GM18909 (cell line): ENCODE measurements around the gene IRF2BPL.

Experiments used
- ATAC-seq: cut with Tn5 transposase; IDR thresholded peaks from one replicate; pipeline ENCODE4 v1.9.1; 2021; ENCODE audit warnings: mild to moderate bottlenecking; ENCODE audit not compliant: unreplicated experiment, poor library complexity

Gene IRF2BPL

GRCh38 chr14:77028384-77029231 is at the start of gene IRF2BPL:
Gene IRF2BPL (minus strand): TSS chr14:77028708. CDS start chr14:77027792, 916 bp downstream.
- ATAC-seq, result peak; percentile 77

DNA sequence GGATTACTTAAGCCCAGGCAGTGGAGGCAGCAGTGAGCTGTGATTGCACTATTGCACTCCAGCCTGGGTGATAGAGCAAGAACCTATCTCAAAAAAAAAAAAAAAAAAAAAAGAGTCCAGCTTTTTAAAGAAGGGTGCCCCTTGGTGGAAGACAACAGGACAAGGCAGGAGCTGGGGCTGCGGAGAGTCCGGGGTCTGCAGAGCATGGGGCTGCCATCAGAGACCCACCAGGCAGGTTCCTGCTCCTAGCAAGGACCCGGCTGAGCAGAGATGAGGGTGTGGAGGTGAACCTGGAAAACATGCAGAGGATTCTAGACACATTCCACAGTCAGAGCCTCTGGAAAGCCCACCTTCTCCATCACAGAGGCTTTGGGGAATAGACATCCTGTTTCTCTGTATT is 48.5 kb upstream of the IRF2BPL start:
- no peak for ATAC-seq

DNA sequence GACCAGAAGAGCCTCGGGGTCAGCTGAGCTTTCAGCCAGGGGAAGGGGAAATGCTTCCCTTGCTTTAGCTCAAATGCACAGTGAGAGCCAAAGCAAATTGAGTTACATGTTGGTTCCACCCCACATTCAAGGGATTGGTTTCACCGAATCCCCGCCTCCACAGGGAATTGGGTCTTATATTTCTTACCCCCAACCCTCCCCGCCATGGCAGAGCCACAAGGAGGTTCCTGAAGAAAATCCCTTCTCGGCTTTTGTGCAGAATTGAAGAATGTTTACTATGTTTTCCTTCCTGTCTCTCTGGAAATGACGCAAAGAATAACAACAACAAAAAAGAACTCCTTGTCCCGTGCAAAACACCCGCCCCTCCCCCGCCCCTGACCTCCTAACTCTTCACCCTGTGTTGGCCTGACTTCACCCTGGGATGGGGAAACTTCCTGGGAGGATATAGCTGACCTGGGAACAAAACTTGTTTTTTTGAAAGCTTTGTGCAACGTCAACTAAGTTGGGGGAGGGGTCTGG is 47.7 kb upstream of the IRF2BPL start:
- no peak for ATAC-seq

GRCh38 chr14:77074969-77075368 is 46.5 kb upstream of the IRF2BPL start:
- no peak for ATAC-seq

DNA sequence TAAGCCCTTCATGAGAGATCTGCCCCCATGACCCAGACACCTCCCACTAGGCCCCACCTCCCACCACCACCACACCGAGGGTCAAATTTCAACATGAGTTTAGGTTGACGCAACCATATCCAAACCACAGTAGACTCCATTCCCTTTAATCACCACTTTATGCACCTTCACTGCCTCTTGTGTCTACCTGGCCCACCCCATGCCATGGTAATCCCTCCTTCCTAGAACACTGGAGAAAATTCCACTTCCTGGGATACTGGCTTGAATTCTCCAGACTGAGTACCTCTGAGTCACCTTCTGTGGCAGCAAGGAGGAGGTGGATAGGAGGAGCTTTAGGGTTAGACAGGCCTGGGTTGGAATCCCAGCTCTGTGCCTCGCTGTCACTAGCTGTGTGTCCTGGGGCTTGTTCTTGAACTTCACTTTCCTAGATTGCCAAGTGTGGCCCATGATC is 43.5 kb upstream of the IRF2BPL start:
- ATAC-seq, result no peak

- ATAC-seq, result no peak
Measured at GRCh38 chr14:77069551-77069950, 41.0 kb upstream of the IRF2BPL start.

GRCh38 chr14:77068517-77069200 is 40.2 kb upstream of the IRF2BPL start:
- no peak for ATAC-seq

DNA sequence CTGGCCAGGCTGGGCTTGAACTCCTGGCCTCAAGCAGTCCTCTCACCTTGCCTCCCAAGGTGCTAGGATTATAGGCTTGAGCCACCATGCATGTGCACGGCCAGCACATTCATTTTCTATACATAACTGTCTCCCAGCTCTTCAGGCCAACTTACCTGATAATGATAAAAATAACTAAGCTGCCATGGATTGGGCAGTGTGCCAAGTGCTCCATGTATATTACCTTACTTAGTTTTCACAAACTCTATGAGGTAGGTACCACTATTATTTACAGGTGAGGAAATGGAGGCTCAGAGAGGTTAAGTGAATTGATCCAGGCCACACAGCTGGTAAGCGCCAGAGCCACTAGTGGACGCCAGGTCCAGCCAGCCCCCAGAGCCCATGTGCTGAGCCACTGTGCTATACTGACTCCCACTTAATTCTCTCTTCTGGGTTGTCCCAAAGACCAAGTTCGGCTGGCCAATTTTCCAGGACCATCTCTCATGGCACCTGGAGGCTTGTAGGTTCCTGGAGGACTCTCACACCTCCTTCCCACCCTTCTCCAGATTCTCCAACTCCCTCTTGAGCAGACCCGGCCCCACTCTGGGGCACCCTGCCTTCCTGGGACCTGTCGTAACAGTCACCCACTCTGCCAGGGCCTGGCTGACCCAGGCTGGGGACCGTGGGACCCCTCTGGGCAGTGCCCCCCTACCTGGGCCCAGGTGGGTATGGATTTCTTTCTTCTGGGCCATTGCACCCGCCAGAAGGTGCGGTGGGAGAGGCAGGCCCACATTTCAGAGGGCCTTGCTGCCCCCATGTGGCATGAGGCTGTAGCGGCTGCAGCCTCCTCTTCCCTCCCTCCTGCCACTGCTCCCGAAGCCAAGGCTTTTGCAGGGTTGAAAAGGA is 39.4 kb upstream of the IRF2BPL start:
- no peak for ATAC-seq

DNA sequence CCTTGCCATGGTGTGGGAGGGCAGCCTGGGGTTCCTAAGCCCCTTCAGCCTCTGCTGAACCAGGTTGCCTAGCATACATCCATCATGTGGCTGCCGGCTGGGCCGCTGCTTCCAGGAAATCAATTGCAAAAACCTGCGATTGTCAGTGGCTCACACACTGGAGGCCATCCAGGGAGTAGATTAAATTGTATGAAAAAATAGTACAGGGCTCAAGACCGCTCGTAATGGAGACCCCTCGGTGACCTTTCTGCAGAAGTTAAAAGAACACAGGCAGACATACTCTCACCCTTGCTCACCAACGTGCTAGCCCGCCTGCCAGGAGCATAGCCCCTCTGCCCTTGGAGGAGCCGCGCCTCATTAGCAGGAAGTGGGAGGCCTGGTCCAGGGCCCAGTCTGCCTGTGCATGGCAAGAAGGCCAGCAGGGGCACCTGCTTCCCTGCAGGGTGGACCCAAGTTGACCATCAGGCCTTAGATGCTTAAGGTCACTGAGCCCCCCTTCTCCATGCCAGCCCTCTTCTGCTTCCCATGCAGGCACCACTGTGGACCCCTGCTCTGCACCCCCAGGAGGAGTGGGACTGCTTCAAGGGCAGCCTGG is 38.2 kb upstream of the IRF2BPL start:
- ATAC-seq, result no peak

GRCh38 chr14:77065851-77066577 is 37.5 kb upstream of the IRF2BPL start:
- no peak for ATAC-seq

- no peak for ATAC-seq
Measured at GRCh38 chr14:77064521-77065178, 36.1 kb upstream of the IRF2BPL start.

- no peak for ATAC-seq
Measured at GRCh38 chr14:77063571-77064171, 35.2 kb upstream of the IRF2BPL start.

DNA sequence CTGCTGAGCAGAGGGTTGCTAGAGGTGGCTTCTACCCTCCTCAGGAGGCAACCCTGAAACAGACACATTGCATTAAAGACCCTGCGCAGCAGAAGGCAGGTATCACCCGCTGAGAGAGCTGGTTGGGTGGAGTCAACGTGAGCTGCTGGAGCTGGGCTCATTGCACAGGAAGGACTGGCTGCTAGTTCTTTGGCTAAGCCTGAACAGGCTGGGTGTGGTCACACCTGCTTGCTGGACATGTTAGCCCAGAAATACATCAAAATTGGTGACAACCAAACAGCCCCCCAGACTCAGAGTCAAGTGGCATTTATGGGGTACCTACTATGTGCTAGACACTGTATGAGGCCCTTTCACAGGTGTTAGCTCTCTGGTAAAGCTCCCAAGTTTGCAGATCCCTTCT is 33.8 kb upstream of the IRF2BPL start:
- no peak for ATAC-seq

GRCh38 chr14:77061630-77062257 is 33.2 kb upstream of the IRF2BPL start:
- ATAC-seq, result no peak

DNA sequence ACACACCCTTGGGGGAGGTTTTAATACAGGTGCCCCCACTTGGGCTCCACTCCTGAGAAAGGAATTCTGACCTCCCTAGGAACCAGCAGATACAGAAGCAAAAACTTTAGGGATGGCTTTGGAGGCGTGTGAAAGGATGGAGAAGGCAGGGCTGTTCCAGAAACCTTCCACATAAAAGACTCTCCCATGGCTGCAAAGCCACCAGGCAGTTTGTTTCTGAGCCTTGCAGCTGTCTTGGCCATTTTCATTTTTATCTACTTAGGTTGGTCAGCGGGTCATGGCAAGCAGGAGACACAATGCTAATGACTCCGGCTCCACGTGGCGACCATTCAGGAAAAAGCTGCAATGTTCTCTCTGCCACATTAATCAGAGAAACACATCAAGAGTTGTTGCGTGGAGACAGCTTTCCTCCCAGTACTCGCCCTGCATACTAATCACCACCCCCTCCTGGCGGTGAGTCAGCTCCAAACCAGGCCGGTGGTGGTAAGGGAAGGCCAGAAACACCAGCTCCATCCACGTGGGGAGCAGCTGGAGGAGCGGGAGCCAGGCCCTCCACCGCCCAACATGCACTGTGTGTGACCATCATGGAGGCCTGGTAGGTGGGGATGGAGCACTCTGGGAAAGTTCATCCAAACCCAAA is 30.9 kb upstream of the IRF2BPL start:
- ATAC-seq, result no peak

GRCh38 chr14:77058785-77059184 is 30.3 kb upstream of the IRF2BPL start:
- no peak for ATAC-seq

- ATAC-seq, result no peak
Measured at GRCh38 chr14:77058117-77058516, 29.6 kb upstream of the IRF2BPL start.

- no peak for ATAC-seq
Measured at GRCh38 chr14:77055981-77056380, 27.5 kb upstream of the IRF2BPL start.
